Ishikawa (cell line): ENCODE measurements around the gene HHIPL1.
A peak's percentile ranks its signal among the peaks of the same experiment; 100 is the strongest.

Experiments used
- CEBPB ChIP-seq: IDR thresholded peaks from 2 replicates; pipeline ENCODE4 v1.6.1; 2012
- CREB1 ChIP-seq: IDR thresholded peaks from 2 replicates; pipeline ENCODE4 v1.6.1; 2012; ENCODE audit warnings: low read depth
- EGR1 ChIP-seq: IDR thresholded peaks from 2 replicates; pipeline ENCODE4 v1.6.1; 2012
- EP300 ChIP-seq: IDR thresholded peaks from 2 replicates; pipeline ENCODE4 v1.6.1; 2012; ENCODE audit warnings: borderline replicate concordance
- FOXM1 ChIP-seq: IDR thresholded peaks from 2 replicates; pipeline ENCODE4 v1.6.1; 2012; ENCODE audit warnings: low read depth, borderline replicate concordance
- NFIC ChIP-seq: IDR thresholded peaks from 2 replicates; pipeline ENCODE4 v1.6.1; 2012
- RAD21 ChIP-seq: IDR thresholded peaks from 2 replicates; pipeline ENCODE4 v1.6.1; 2012; ENCODE audit warnings: low read depth
- REST ChIP-seq: IDR thresholded peaks from 2 replicates; pipeline ENCODE4 v1.6.1; 2012; ENCODE audit warnings: low read depth, mild to moderate bottlenecking
- TAF1 ChIP-seq: IDR thresholded peaks from 2 replicates; pipeline ENCODE4 v1.6.1; 2012; ENCODE audit warnings: low read depth, mild to moderate bottlenecking
- TCF12 ChIP-seq: IDR thresholded peaks from 2 replicates; pipeline ENCODE4 v1.6.1; 2012; ENCODE audit warnings: low read depth
- TEAD4 ChIP-seq: IDR thresholded peaks from 2 replicates; pipeline ENCODE4 v1.6.1; 2012
- YY1 ChIP-seq: IDR thresholded peaks from 2 replicates; pipeline ENCODE4 v1.6.1; 2012; ENCODE audit warnings: low read depth
- ZBTB7A ChIP-seq: IDR thresholded peaks from 2 replicates; pipeline ENCODE4 v1.6.1; 2012; ENCODE audit warnings: low read depth
- TF ChIP-seq, protein P1 (sequence below): IDR thresholded peaks from 2 replicates; pipeline ENCODE4 v1.6.1; 2012
- TF ChIP-seq, protein P2 (sequence below): IDR thresholded peaks from 2 replicates; pipeline ENCODE4 v1.6.1; 2012

The HHIPL1 gene

DNA sequence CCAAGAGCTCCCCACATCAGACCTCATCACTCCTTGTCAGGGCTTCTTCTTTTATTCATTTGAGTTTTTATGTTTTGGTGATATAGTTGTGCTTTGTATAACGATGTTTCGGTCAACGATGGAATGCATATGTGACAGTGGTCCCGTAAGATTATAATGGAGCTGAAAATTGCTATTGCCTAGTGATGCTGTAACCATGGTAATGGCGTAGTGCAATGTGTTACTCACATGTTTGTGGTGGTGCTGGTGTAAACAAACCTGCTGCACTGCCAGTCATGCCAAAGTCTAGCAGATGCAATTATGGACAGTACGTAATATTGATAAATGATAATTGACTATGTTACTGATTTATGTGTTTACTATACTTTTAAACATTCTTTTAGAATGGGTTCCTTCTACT lies 55.5 kb downstream of the HHIPL1 start:
- TF ChIP-seq YY1, result no peak
- TF ChIP-seq, protein P1, sequence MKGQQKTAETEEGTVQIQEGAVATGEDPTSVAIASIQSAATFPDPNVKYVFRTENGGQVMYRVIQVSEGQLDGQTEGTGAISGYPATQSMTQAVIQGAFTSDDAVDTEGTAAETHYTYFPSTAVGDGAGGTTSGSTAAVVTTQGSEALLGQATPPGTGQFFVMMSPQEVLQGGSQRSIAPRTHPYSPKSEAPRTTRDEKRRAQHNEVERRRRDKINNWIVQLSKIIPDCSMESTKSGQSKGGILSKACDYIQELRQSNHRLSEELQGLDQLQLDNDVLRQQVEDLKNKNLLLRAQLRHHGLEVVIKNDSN, result no peak
- TF ChIP-seq TEAD4, result no peak
- no peak for TF ChIP-seq FOXM1
- TF ChIP-seq EGR1, result no peak
- TF ChIP-seq CEBPB, result no peak
- TF ChIP-seq, protein P2, sequence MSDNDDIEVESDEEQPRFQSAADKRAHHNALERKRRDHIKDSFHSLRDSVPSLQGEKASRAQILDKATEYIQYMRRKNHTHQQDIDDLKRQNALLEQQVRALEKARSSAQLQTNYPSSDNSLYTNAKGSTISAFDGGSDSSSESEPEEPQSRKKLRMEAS, result no peak

GRCh38 chr14:99701260-99701659 lies 56.3 kb downstream of the HHIPL1 start:
- TF ChIP-seq ZBTB7A, result no peak
- TF ChIP-seq TEAD4, result no peak
- no peak for TF ChIP-seq NFIC
- no peak for TF ChIP-seq CEBPB
- TF ChIP-seq TCF12, result no peak
- TF ChIP-seq, protein P2, result no peak
- TF ChIP-seq REST, result no peak
- no peak for TF ChIP-seq RAD21
- no peak for TF ChIP-seq EP300
- TF ChIP-seq CREB1, result no peak
- TF ChIP-seq EGR1, result no peak
- TF ChIP-seq, protein P1, result no peak
- TF ChIP-seq YY1, result no peak
- no peak for TF ChIP-seq TAF1
- TF ChIP-seq FOXM1, result no peak

GRCh38 chr14:99702115-99702514 lies 57.2 kb downstream of the HHIPL1 start:
- no peak for TF ChIP-seq CREB1
- TF ChIP-seq, protein P1, result no peak
- no peak for TF ChIP-seq NFIC
- TF ChIP-seq EP300, result no peak
- TF ChIP-seq REST, result no peak
- TF ChIP-seq RAD21, result no peak
- TF ChIP-seq, protein P2, result no peak
- TF ChIP-seq CEBPB, result no peak
- no peak for TF ChIP-seq TCF12
- TF ChIP-seq YY1, result no peak
- no peak for TF ChIP-seq FOXM1
- TF ChIP-seq TEAD4, result no peak

DNA sequence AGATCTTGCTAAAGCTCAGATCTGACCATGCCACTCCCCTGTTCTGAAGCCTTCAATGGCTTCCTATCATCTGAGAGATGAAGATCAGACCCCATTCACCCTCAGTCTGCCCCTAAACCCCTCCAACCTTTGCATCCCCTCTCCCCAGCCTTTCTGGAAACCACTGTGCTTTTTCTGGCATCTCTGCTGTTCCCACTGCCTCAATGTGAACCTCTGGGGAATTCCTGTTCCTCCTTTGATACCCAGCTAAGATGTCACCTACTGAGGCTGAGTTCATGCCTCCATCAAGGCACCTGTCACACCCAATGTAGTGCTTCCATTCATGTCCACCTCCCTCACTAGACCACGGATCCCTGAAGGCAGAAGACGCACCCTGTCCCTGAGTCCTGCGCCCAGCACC lies 58.5 kb downstream of the HHIPL1 start:
- TF ChIP-seq TAF1, result no peak

GRCh38 chr14:99704037-99704436 lies 59.1 kb downstream of the HHIPL1 start:
- TF ChIP-seq, protein P1, result no peak
- TF ChIP-seq TAF1 (no peak), CEBPB (0 out of 2 replicates have a peak, but pooled peaks have one; percentile 17)
